GM23338 (cell line): ENCODE results near the gene ARL2. TPM values are rescaled to one million over a fixed set of nuclear protein-coding genes. Genes with fewer than 3 reads are reported as not detected.
A peak's percentile ranks its signal among the peaks of the same experiment; 100 is the strongest.

Experiments
- ATAC-seq: fragments of 200-7000 bp; cut with Tn5 transposase; 3 replicates; pipeline ENCODE4 v1.9.1; 2020
- DNase-seq: peaks from one replicate; pipeline ENCODE4 v3.0.0-alpha.2; 2015; ENCODE audit warnings: low spot score
- H2AFZ ChIP-seq: fragments of 200-600 bp; sonication (generic); 2 replicates; pipeline ENCODE4 v1.8.0; 2016; ENCODE audit warnings: antibody characterized with exemption, mild to moderate bottlenecking, moderate library complexity
- H3F3A ChIP-seq: fragments of 200-600 bp; sonication (generic); replicated peaks from 2 replicates; pipeline ENCODE4 v1.8.0; 2017; ENCODE audit warnings: antibody characterized with exemption, mixed run types, low read depth
- H3K27ac ChIP-seq: fragments of 200-600 bp; sonication (generic); 2 replicates; pipeline ENCODE4 v1.6.1; 2016; ENCODE audit warnings: low read depth
- H3K27me3 ChIP-seq: fragments of 200-600 bp; sonication (generic); 2 replicates; pipeline ENCODE4 v1.8.0; 2016; ENCODE audit warnings: mild to moderate bottlenecking, mixed run types, moderate library complexity; ENCODE audit not compliant: insufficient read depth
- H3K36me3 ChIP-seq: fragments of 200-600 bp; sonication (generic); 2 replicates; pipeline ENCODE4 v1.8.0; 2016; ENCODE audit warnings: mild to moderate bottlenecking; ENCODE audit not compliant: insufficient read depth
- H3K4me1 ChIP-seq: fragments of 200-600 bp; sonication (generic); 2 replicates; pipeline ENCODE4 v1.8.0; 2016; ENCODE audit warnings: mild to moderate bottlenecking, moderate library complexity; ENCODE audit not compliant: insufficient read depth
- H3K4me2 ChIP-seq: fragments of 200-600 bp; sonication (generic); 2 replicates; pipeline ENCODE4 v1.7.1; 2017; ENCODE audit warnings: mixed run types
- H3K4me3 ChIP-seq: fragments of 200-600 bp; sonication (generic); 2 replicates; pipeline ENCODE4 v1.6.1; 2016; ENCODE audit warnings: mixed run types
- H3K79me2 ChIP-seq: fragments of 200-600 bp; sonication (generic); replicated peaks from 2 replicates; pipeline ENCODE4 v1.8.0; 2017; ENCODE audit warnings: mild to moderate bottlenecking; ENCODE audit not compliant: insufficient read depth
- H3K9me2 ChIP-seq: fragments of 200-600 bp; sonication (generic); 2 replicates; pipeline ENCODE4 v1.8.0; 2017; ENCODE audit not compliant: insufficient read depth
- H4K20me1 ChIP-seq: fragments of 200-600 bp; sonication (generic); replicated peaks from 2 replicates; pipeline ENCODE4 v1.8.0; 2017; ENCODE audit warnings: mild to moderate bottlenecking; ENCODE audit not compliant: insufficient read depth
- H3K27ac Mint-ChIP-seq: 2 replicates; pipeline ENCODE4 v1.8.0; 2020; ENCODE audit warnings: inconsistent platforms, mild to moderate bottlenecking, moderate library complexity, mixed read lengths
- H3K27me3 Mint-ChIP-seq: 3 replicates; pipeline ENCODE4 v1.8.0; 2022; ENCODE audit warnings: low read depth, mild to moderate bottlenecking, moderate library complexity, mixed read lengths, inconsistent platforms; ENCODE audit not compliant: insufficient read depth, poor library complexity
- H3K36me3 Mint-ChIP-seq: 3 replicates; pipeline ENCODE4 v1.8.0; 2021; ENCODE audit warnings: low read depth, mild to moderate bottlenecking, inconsistent platforms, moderate library complexity, mixed read lengths
- H3K4me1 Mint-ChIP-seq: 3 replicates; pipeline ENCODE4 v1.8.0; 2020; ENCODE audit warnings: mild to moderate bottlenecking, inconsistent platforms, mixed read lengths
- H3K4me3 Mint-ChIP-seq: 3 replicates; pipeline ENCODE4 v1.8.0; 2021; ENCODE audit warnings: moderate library complexity, mild to moderate bottlenecking, inconsistent platforms, mixed read lengths
- H3K9me3 Mint-ChIP-seq: 3 replicates; pipeline ENCODE4 v1.8.0; 2020; ENCODE audit warnings: moderate library complexity, mild to moderate bottlenecking, inconsistent platforms, mixed read lengths
- CREB1 ChIP-seq: fragments of 250-450 bp; sonication (Bioruptor Pico); IDR thresholded peaks from 2 replicates; pipeline ENCODE4 v1.5.0; 2020; ENCODE audit warnings: low read depth, mild to moderate bottlenecking, moderate library complexity
- CTCF ChIP-seq, 2 experiments: fragments of 200-600 bp in 1 of 2; sonication (generic) in 1 of 2; conservative IDR thresholded peaks; 2 replicates each; pipeline versions ENCODE4 v1.5.1 to v1.6.1; 2016 to 2017; ENCODE audit warnings: antibody characterized with exemption in 2 of 2, low read depth in 2 of 2, mild to moderate bottlenecking in 2 of 2, moderate library complexity in 1 of 2
- EZH2 ChIP-seq: fragments of 200-600 bp; sonication (generic); IDR thresholded peaks from one replicate; pipeline ENCODE4 v1.8.0; 2017; ENCODE audit warnings: antibody characterized with exemption, mild to moderate bottlenecking, low read depth; ENCODE audit not compliant: unreplicated experiment
- EZH2phosphoT487 ChIP-seq: fragments of 200-600 bp; sonication (generic); IDR thresholded peaks from one replicate; pipeline ENCODE4 v1.8.1; 2018; ENCODE audit warnings: antibody characterized with exemption; ENCODE audit not compliant: unreplicated experiment
- JUNB ChIP-seq: IDR thresholded peaks from one replicate; pipeline ENCODE4 v1.6.1; 2016; ENCODE audit warnings: antibody characterized with exemption; ENCODE audit not compliant: unreplicated experiment
- NANOG ChIP-seq: IDR thresholded peaks from 2 replicates; pipeline ENCODE4 v1.6.1; 2016; ENCODE audit warnings: antibody characterized with exemption, borderline replicate concordance
- POLR2AphosphoS5 ChIP-seq: IDR thresholded peaks from 2 replicates; pipeline ENCODE4 v1.6.1; 2016; ENCODE audit warnings: antibody characterized with exemption, low read depth
- STAT1 ChIP-seq: IDR thresholded peaks from one replicate; pipeline ENCODE4 v1.6.1; 2016; ENCODE audit warnings: antibody characterized with exemption; ENCODE audit not compliant: unreplicated experiment
- ZNF114 ChIP-seq: fragments of 250-450 bp; sonication (Bioruptor Pico); IDR thresholded peaks from 2 replicates; pipeline ENCODE4 v1.5.0; 2020; ENCODE audit warnings: mild to moderate bottlenecking, moderate library complexity
- ZNF331 ChIP-seq: fragments of 250-450 bp; sonication (Bioruptor Pico); IDR thresholded peaks from 2 replicates; pipeline ENCODE4 v1.5.0; 2020; ENCODE audit warnings: low read depth, mild to moderate bottlenecking, moderate library complexity
- polyA plus RNA-seq: library from polyadenylated mRNA; unstranded; fragments of >200 nt; fragmentation: Nextera tagmentation; extraction: Ambion mirVana; gene quantifications from 2 replicates; pipeline ENCODE4 v1.2.1, GENCODE V29; 2016
- total RNA-seq: library from RNA; depleted of rRNA; stranded (reverse); fragments of >200 nt; shearing (Covaris generic); gene quantifications from 2 replicates; pipeline ENCODE4 v1.2.3, GENCODE V29; 2014
- TF ChIP-seq, protein P1 (sequence below): IDR thresholded peaks from 2 replicates; pipeline ENCODE4 v1.6.1; 2016; ENCODE audit warnings: antibody characterized with exemption
- TF ChIP-seq, protein P2 (sequence below): IDR thresholded peaks from one replicate; pipeline ENCODE4 v1.6.1; 2018; ENCODE audit warnings: antibody characterized with exemption; ENCODE audit not compliant: unreplicated experiment
- TF ChIP-seq, protein P3 (sequence below): fragments of 250-450 bp; sonication (Bioruptor Pico); IDR thresholded peaks from 2 replicates; pipeline ENCODE4 v1.5.0; 2020; ENCODE audit warnings: mild to moderate bottlenecking, moderate library complexity

ARL2 gene
- total and polyA plus RNA-seq, 2 experiments from 2014 or later, result 193 to 236 TPM

GRCh38 chr11:65045728-65046127, 31.8 kb downstream of the ARL2 start:
- peak; percentile 28 for DNase-seq
- H3K4me3 Mint-ChIP-seq, result no peak overlapping the region

More at GRCh38 chr11:65045728-65046127, 31.8 kb downstream of the ARL2 start:
- H3K4me1 Mint-ChIP-seq, result peaks cover 17% of the 10 kb centered on the region
- peaks cover 3% of the 10 kb centered on the region; the same call in 1 of the 2 replicates for H3K4me1 ChIP-seq
- TF ChIP-seq STAT1 (no peak), EZH2 (no peak), NANOG (no peak), CREB1 (CRISPR knock-in tag) (no peak), EZH2phosphoT487 (no peak), JUNB (no peak), ZNF114 (CRISPR knock-in tag) (no peak), POLR2AphosphoS5 (no peak), CTCF (conservative IDR thresholded peaks at IDR 0.05; ENCODE audit: low read depth in 2 of 2) (no peak), ZNF331 (CRISPR knock-in tag) (no peak)
- TF ChIP-seq, protein P1, sequence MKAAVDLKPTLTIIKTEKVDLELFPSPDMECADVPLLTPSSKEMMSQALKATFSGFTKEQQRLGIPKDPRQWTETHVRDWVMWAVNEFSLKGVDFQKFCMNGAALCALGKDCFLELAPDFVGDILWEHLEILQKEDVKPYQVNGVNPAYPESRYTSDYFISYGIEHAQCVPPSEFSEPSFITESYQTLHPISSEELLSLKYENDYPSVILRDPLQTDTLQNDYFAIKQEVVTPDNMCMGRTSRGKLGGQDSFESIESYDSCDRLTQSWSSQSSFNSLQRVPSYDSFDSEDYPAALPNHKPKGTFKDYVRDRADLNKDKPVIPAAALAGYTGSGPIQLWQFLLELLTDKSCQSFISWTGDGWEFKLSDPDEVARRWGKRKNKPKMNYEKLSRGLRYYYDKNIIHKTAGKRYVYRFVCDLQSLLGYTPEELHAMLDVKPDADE, result no peak
- TF ChIP-seq, protein P2, sequence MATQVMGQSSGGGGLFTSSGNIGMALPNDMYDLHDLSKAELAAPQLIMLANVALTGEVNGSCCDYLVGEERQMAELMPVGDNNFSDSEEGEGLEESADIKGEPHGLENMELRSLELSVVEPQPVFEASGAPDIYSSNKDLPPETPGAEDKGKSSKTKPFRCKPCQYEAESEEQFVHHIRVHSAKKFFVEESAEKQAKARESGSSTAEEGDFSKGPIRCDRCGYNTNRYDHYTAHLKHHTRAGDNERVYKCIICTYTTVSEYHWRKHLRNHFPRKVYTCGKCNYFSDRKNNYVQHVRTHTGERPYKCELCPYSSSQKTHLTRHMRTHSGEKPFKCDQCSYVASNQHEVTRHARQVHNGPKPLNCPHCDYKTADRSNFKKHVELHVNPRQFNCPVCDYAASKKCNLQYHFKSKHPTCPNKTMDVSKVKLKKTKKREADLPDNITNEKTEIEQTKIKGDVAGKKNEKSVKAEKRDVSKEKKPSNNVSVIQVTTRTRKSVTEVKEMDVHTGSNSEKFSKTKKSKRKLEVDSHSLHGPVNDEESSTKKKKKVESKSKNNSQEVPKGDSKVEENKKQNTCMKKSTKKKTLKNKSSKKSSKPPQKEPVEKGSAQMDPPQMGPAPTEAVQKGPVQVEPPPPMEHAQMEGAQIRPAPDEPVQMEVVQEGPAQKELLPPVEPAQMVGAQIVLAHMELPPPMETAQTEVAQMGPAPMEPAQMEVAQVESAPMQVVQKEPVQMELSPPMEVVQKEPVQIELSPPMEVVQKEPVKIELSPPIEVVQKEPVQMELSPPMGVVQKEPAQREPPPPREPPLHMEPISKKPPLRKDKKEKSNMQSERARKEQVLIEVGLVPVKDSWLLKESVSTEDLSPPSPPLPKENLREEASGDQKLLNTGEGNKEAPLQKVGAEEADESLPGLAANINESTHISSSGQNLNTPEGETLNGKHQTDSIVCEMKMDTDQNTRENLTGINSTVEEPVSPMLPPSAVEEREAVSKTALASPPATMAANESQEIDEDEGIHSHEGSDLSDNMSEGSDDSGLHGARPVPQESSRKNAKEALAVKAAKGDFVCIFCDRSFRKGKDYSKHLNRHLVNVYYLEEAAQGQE, result no peak
- TF ChIP-seq, protein P3, sequence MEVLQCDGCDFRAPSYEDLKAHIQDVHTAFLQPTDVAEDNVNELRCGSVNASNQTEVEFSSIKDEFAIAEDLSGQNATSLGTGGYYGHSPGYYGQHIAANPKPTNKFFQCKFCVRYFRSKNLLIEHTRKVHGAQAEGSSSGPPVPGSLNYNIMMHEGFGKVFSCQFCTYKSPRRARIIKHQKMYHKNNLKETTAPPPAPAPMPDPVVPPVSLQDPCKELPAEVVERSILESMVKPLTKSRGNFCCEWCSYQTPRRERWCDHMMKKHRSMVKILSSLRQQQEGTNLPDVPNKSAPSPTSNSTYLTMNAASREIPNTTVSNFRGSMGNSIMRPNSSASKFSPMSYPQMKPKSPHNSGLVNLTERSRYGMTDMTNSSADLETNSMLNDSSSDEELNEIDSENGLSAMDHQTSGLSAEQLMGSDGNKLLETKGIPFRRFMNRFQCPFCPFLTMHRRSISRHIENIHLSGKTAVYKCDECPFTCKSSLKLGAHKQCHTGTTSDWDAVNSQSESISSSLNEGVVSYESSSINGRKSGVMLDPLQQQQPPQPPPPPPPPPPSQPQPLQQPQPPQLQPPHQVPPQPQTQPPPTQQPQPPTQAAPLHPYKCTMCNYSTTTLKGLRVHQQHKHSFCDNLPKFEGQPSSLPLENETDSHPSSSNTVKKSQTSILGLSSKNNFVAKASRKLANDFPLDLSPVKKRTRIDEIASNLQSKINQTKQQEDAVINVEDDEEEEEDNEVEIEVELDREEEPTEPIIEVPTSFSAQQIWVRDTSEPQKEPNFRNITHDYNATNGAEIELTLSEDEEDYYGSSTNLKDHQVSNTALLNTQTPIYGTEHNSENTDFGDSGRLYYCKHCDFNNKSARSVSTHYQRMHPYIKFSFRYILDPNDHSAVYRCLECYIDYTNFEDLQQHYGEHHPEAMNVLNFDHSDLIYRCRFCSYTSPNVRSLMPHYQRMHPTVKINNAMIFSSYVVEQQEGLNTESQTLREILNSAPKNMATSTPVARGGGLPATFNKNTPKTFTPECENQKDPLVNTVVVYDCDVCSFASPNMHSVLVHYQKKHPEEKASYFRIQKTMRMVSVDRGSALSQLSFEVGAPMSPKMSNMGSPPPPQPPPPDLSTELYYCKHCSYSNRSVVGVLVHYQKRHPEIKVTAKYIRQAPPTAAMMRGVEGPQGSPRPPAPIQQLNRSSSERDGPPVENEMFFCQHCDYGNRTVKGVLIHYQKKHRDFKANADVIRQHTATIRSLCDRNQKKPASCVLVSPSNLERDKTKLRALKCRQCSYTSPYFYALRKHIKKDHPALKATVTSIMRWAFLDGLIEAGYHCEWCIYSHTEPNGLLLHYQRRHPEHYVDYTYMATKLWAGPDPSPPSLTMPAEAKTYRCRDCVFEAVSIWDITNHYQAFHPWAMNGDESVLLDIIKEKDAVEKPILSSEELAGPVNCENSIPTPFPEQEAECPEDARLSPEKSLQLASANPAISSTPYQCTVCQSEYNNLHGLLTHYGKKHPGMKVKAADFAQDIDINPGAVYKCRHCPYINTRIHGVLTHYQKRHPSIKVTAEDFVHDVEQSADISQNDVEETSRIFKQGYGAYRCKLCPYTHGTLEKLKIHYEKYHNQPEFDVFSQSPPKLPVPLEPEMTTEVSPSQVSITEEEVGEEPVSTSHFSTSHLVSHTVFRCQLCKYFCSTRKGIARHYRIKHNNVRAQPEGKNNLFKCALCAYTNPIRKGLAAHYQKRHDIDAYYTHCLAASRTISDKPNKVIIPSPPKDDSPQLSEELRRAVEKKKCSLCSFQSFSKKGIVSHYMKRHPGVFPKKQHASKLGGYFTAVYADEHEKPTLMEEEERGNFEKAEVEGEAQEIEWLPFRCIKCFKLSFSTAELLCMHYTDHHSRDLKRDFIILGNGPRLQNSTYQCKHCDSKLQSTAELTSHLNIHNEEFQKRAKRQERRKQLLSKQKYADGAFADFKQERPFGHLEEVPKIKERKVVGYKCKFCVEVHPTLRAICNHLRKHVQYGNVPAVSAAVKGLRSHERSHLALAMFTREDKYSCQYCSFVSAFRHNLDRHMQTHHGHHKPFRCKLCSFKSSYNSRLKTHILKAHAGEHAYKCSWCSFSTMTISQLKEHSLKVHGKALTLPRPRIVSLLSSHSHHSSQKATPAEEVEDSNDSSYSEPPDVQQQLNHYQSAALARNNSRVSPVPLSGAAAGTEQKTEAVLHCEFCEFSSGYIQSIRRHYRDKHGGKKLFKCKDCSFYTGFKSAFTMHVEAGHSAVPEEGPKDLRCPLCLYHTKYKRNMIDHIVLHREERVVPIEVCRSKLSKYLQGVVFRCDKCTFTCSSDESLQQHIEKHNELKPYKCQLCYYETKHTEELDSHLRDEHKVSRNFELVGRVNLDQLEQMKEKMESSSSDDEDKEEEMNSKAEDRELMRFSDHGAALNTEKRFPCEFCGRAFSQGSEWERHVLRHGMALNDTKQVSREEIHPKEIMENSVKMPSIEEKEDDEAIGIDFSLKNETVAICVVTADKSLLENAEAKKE (CRISPR knock-in tag), result no peak
- no peak overlapping the region for H2AFZ ChIP-seq
- peaks cover 18% of the 10 kb centered on the region for H3K79me2 ChIP-seq
- peaks cover 17% of the 10 kb centered on the region for H3K36me3 Mint-ChIP-seq
- no peaks in the 10 kb centered on the region for H3K9me2 ChIP-seq
- H3F3A ChIP-seq, result 0 out of 2 replicates have a peak, but pooled peaks cover 6% of the 10 kb centered on the region
- H3K36me3 ChIP-seq, result no peaks in the 10 kb centered on the region
- peaks cover 8% of the 10 kb centered on the region for H3K27me3 Mint-ChIP-seq
- H3K27ac Mint-ChIP-seq, result no peak overlapping the region
- ATAC-seq, result no peak
- peaks cover 7% of the 10 kb centered on the region; the same call in 1 of the 2 replicates for H3K27me3 ChIP-seq
- peaks cover 11% of the 10 kb centered on the region for H4K20me1 ChIP-seq
- no peak overlapping the region for H3K4me2 ChIP-seq
- H3K27ac ChIP-seq, result no peak overlapping the region
- no peaks in the 10 kb centered on the region for H3K9me3 Mint-ChIP-seq
- no peak overlapping the region for H3K4me3 ChIP-seq
